Ovary (tissue), 3 donors: ENCODE measurements around the gene ZRANB1.

Experiments
- POLR2A ChIP-seq: fragments of 450-650 bp; IDR thresholded peaks from one replicate; pipeline ENCODE4 v1.6.1; 2017; ENCODE audit warnings: antibody characterized with exemption, mild to moderate bottlenecking, moderate library complexity
- TF ChIP-seq, protein P1 (sequence below), 3 donors: fragments of 450-650 bp in 2 of 3; fragments of 200-600 bp in 1 of 3; IDR thresholded peaks; one replicate each; pipeline versions ENCODE4 v1.5.1 to v1.8.0; 2016 to 2022; ENCODE audit warnings: antibody characterized with exemption in 3 of 3, mild to moderate bottlenecking in 1 of 3
- donor health status: DM: no; HTN: no; CAD: no.

DNA sequence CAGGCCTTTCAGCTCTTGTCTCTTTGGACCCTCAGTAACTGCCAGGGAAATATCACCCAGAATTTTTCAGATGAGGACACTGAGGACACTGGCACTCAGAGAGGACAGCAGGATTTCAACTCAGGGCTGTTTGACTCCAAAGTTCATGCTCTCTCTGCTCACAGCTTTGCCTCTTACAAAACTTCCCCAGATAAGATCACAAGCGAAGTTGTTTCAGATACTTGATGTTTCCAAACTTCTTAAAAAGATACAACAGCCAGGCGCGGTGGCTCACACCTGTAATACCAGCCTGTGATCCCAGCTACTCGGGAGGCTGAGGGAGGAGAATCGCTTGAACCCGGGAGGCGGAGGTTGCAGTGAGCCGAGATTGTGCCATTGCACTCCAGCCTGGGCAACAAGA, 32.4 kb upstream of the ZRANB1 start:
- TF ChIP-seq, protein P1, sequence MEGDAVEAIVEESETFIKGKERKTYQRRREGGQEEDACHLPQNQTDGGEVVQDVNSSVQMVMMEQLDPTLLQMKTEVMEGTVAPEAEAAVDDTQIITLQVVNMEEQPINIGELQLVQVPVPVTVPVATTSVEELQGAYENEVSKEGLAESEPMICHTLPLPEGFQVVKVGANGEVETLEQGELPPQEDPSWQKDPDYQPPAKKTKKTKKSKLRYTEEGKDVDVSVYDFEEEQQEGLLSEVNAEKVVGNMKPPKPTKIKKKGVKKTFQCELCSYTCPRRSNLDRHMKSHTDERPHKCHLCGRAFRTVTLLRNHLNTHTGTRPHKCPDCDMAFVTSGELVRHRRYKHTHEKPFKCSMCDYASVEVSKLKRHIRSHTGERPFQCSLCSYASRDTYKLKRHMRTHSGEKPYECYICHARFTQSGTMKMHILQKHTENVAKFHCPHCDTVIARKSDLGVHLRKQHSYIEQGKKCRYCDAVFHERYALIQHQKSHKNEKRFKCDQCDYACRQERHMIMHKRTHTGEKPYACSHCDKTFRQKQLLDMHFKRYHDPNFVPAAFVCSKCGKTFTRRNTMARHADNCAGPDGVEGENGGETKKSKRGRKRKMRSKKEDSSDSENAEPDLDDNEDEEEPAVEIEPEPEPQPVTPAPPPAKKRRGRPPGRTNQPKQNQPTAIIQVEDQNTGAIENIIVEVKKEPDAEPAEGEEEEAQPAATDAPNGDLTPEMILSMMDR (IDR thresholded peaks at IDR 0.05) = no peak
- TF ChIP-seq POLR2A = no peak
